Esophagus muscularis mucosa (tissue), 4 donors: ENCODE results near the gene EFR3B. TPM values are rescaled to one million over a fixed set of nuclear protein-coding genes. Genes with fewer than 3 reads are reported as not detected.

Experiments
- DNase-seq: peaks from one replicate; pipeline ENCODE4 v3.0.0-alpha.2; 2017; ENCODE audit errors: extremely low spot score
- H3K27ac ChIP-seq, 4 donors: fragments of 200-600 bp; sonication (generic); replicated peaks in 1 of 4; 1 replicate in 3 of 4; 2 replicates in 1 of 4; pipeline ENCODE4 v1.5.1; 2016 to 2019; ENCODE audit warnings: mild to moderate bottlenecking in 1 of 4
- H3K27me3 ChIP-seq, 4 donors: fragments of 200-600 bp; sonication (generic); one replicate each; pipeline versions ENCODE4 v1.5.1 to v1.6.0; 2016 to 2019
- H3K36me3 ChIP-seq, 4 donors: fragments of 200-600 bp; sonication (generic); one replicate each; pipeline ENCODE4 v1.5.1; 2016 to 2019
- H3K4me1 ChIP-seq, 4 donors: fragments of 200-600 bp; sonication (generic); one replicate each; pipeline ENCODE4 v1.5.1; 2016 to 2019
- H3K4me3 ChIP-seq, 4 donors: fragments of 200-600 bp; sonication (generic); 1 replicate in 2 of 4; 2 replicates in 2 of 4; pipeline ENCODE4 v1.5.1; 2016 to 2019; ENCODE audit warnings: mild to moderate bottlenecking in 4 of 4, moderate library complexity in 1 of 4
- H3K9me3 ChIP-seq, 4 donors: fragments of 200-600 bp; sonication (generic); 1 replicate in 3 of 4; 2 replicates in 1 of 4; pipeline ENCODE4 v1.5.1; 2016 to 2019
- EP300 ChIP-seq: sonication (generic); formaldehyde crosslinking; IDR thresholded peaks from one replicate; pipeline ENCODE4 v1.6.1; 2017; ENCODE audit warnings: antibody characterized with exemption
- POLR2A ChIP-seq: fragments of 450-650 bp; IDR thresholded peaks from one replicate; pipeline ENCODE4 v1.6.1; 2017; ENCODE audit warnings: antibody characterized with exemption, moderate library complexity, mild to moderate bottlenecking, low read depth
- POLR2AphosphoS5 ChIP-seq, 2 donors: sonication (generic); formaldehyde crosslinking; IDR thresholded peaks; one replicate each; pipeline ENCODE4 v1.6.1; 2017; ENCODE audit warnings: antibody characterized with exemption in 2 of 2
- WGBS: methylation state at CpG from one replicate; pipeline ENCODE4 v1.1.5; 2018; 5-methylcytosine and 5-hydroxymethylcytosine counted together
- intact Hi-C: fragments of 100-400 bp; cut with DNase I; formaldehyde crosslinking; loops from one replicate; pipeline ENCODE4 v1.15.1; 2023
- total RNA-seq, 4 donors: library from RNA; depleted of rRNA; stranded (reverse); fragments of >200 nt; gene quantifications; one replicate each; pipeline versions ENCODE4 v1.1.0 to v1.2.1, GENCODE V29; 2016
- TF ChIP-seq, protein P1 (sequence below), 3 experiments: fragments of 200-600 bp in 2 of 3; fragments of 450-650 bp in 1 of 3; sonication (generic) in 2 of 3; IDR thresholded peaks; one replicate each; pipeline ENCODE4 v1.5.1; 2017 to 2019; ENCODE audit warnings: antibody characterized with exemption in 3 of 3, mild to moderate bottlenecking in 2 of 3, moderate library complexity in 1 of 3

Gene EFR3B
- total RNA-seq, 4 donors from 2014 or later: 0.65 to 2.9 (median 1.00) TPM

DNA sequence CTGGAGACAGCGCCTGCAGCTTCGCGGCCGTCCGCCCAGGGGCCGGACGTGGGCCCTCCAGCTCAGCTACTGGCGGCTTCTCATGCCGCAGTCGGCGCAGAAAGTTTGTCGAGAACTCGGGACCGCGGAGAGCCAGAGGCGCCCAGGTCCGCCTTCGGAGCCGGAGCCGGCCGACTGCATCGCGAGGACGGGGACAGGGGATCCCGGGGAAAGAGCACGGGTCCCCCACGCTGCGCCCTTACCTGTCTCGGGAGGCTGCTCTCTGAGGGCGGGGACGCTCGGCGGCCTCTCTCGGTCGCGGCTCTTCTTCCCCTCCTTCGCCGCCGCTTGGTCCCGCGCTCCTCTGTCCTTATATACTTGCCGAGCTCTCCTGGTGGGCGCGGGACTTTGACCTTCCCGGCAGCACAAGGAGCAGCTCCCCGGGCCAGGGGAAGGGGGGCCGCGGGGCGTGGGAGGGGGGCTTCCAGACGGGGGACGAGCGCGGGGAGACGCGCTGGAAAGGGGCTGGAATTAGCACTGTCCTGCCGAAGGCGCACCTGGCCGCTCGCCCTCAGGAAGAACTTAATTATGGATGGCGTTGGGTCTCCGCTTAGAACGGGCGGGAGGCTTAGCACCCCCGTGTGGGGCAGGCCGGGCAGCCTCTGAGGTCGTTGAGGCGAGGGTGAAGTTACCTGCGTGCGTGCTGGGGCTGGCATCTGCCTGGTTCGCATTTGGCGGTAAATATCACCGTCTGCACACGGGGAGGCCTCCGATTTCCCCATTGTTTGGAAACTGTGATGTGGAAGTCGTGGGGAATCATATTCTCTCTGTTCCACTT is 126.6 kb downstream of the EFR3B start, which contains the start of gene POMC:
POMC (minus strand) TSS at position 325 of the 817 bp plus-strand sequence. CDS start 3,808 bp downstream, outside the sequence.
- Histone ChIP-seq H3K4me3 (peak within 1 kb of the TSS; percentile 48 to 61 (median 52)), H3K4me1 (peaks cover 12 to 16% (median 15%) of the 10 kb centered on the region in 4 donors), H3K27me3 (peaks cover 0 to 72% (median 35%) of the 10 kb centered on the region in 4 donors), H3K9me3 (no peaks in the 10 kb centered on the region), H3K36me3 (no peaks in the 10 kb centered on the region), H3K27ac (no peak within 1 kb of the TSS)
- 18% methylated on average over 22 of the region's 75 CpGs for WGBS
- no peak for DNase-seq
- intact Hi-C loops: no loop called here
- TF ChIP-seq, protein P1, sequence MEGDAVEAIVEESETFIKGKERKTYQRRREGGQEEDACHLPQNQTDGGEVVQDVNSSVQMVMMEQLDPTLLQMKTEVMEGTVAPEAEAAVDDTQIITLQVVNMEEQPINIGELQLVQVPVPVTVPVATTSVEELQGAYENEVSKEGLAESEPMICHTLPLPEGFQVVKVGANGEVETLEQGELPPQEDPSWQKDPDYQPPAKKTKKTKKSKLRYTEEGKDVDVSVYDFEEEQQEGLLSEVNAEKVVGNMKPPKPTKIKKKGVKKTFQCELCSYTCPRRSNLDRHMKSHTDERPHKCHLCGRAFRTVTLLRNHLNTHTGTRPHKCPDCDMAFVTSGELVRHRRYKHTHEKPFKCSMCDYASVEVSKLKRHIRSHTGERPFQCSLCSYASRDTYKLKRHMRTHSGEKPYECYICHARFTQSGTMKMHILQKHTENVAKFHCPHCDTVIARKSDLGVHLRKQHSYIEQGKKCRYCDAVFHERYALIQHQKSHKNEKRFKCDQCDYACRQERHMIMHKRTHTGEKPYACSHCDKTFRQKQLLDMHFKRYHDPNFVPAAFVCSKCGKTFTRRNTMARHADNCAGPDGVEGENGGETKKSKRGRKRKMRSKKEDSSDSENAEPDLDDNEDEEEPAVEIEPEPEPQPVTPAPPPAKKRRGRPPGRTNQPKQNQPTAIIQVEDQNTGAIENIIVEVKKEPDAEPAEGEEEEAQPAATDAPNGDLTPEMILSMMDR (IDR thresholded peaks at IDR 0.05): no peak
- TF ChIP-seq POLR2A (no peak), POLR2AphosphoS5 (IDR thresholded peaks at IDR 0.05) (no peak), EP300 (no peak)

DNA sequence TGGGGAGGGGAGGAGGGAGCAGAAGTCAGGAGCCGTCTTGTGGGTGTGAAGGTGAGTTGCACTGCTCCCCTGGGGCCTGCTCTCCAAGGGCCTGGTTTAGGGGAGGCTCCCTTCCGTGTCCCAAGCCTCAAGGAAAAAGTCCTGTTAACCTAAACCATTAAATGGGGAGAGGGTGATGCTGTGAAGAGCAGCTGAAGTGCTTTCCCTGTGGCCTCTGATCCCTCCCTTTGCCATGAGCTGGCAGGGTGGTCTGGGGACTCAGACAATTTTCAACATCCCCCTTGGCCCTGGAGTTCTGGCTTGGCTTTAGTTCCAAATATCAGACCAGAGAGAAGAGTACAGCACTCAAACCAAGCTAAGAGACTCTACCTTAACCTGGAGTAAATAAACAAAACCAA is 127.2 kb downstream of the EFR3B start:
- TF ChIP-seq, protein P1 (IDR thresholded peaks at IDR 0.05): no peak
- TF ChIP-seq POLR2AphosphoS5 (IDR thresholded peaks at IDR 0.05) (no peak), POLR2A (no peak), EP300 (no peak)
- intact Hi-C loops: no loop called here
- WGBS: 76% methylated on average over 2 of the region's 2 CpGs
- peaks cover 0 to 66% (median 35%) of the 10 kb centered on the region in 4 donors for H3K27me3 ChIP-seq
- H3K9me3 ChIP-seq: no peaks in the 10 kb centered on the region
- no peak overlapping the region for H3K4me3 ChIP-seq
- no peaks in the 10 kb centered on the region for H3K36me3 ChIP-seq
- peaks cover 12 to 16% (median 15%) of the 10 kb centered on the region in 4 donors for H3K4me1 ChIP-seq
- H3K27ac ChIP-seq: no peak overlapping the region
- DNase-seq: no peak

DNA sequence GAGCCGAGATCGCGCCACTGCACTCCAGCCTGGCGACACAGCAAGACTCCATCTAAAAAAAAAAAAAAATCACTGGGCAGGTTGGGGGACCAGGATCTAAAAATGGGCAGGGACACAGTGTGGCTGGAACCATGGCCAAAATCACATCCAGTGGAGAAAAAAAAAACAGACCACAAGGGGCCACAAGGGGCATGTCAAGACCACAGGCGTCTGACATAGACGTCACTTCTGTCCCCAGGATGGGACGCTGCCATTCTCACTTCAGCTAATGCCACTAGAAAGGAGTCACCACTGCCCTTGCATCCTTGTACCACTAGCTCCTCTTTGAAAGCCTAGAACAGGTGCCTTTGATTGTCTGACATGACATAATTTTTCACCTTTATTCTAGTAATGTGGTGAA is 129.0 kb downstream of the EFR3B start:
- WGBS: 85% methylated on average over 7 of the region's 7 CpGs

DNA sequence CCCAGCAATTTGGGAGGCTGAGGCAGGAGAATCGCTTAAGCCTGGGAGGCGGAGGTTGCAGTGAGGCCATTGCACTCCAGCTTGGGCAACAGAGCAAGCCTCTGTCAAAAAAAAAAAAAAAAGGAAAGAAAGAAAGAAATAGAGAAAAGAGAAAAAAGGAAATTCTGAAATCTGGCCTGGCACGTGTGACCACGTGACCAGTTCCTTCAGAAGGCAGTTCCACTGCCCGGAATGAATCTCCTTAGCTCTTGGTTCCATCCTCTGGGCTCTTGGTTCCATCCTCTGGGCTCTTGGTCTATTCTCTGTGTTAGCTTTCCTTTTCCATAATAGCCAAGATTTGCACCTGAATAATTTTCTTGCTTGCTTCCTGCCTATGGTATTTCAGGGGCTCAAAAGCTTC is 131.8 kb downstream of the EFR3B start:
- WGBS: 81% methylated on average over 5 of the region's 5 CpGs
- TF ChIP-seq EP300 (no peak), POLR2A (no peak), POLR2AphosphoS5 (IDR thresholded peaks at IDR 0.05) (no peak)
- TF ChIP-seq, protein P1 (IDR thresholded peaks at IDR 0.05): no peak
- H3K27ac ChIP-seq: no peak overlapping the region
- no peaks in the 10 kb centered on the region for H3K9me3 ChIP-seq
- H3K4me3 ChIP-seq: no peak overlapping the region
- DNase-seq: no peak
- peaks cover 0 to 41% (median 7%) of the 10 kb centered on the region in 4 donors for H3K27me3 ChIP-seq
- intact Hi-C loops: no loop called here
- H3K4me1 ChIP-seq: peaks cover 0 to 3% (median under 1%) of the 10 kb centered on the region in 4 donors
- H3K36me3 ChIP-seq: no peaks in the 10 kb centered on the region

More for the DNA sequence above, 129.0 kb downstream of the EFR3B start:
- TF ChIP-seq EP300: no peak
- no peak for TF ChIP-seq POLR2AphosphoS5 (IDR thresholded peaks at IDR 0.05)
- no peak for TF ChIP-seq POLR2A
- TF ChIP-seq, protein P1 (IDR thresholded peaks at IDR 0.05): no peak
- Histone ChIP-seq H3K9me3 (no peaks in the 10 kb centered on the region), H3K27me3 (peaks cover 0 to 66% (median 33%) of the 10 kb centered on the region in 4 donors), H3K36me3 (no peaks in the 10 kb centered on the region), H3K4me1 (peaks cover 12 to 16% (median 15%) of the 10 kb centered on the region in 4 donors), H3K4me3 (no peak overlapping the region), H3K27ac (no peak overlapping the region)
- no peak for DNase-seq
- intact Hi-C loops: no loop called here
